ENCODE data around the gene GRIN3B. TPM values are rescaled to one million over a fixed set of nuclear protein-coding genes. Genes with fewer than 3 reads are reported as not detected.

The GRIN3B gene
- total RNA-seq, 1 donor from 2014 or later: 0.93 TPM

GRCh38 chr19:966485-967088, 33.6 kb upstream of the GRIN3B start:
- peaks cover 2% of the 10 kb centered on the region for H3K4me1 Mint-ChIP-seq (ENCODE audit: low read depth, unreplicated experiment)
- TF ChIP-seq, protein P1, sequence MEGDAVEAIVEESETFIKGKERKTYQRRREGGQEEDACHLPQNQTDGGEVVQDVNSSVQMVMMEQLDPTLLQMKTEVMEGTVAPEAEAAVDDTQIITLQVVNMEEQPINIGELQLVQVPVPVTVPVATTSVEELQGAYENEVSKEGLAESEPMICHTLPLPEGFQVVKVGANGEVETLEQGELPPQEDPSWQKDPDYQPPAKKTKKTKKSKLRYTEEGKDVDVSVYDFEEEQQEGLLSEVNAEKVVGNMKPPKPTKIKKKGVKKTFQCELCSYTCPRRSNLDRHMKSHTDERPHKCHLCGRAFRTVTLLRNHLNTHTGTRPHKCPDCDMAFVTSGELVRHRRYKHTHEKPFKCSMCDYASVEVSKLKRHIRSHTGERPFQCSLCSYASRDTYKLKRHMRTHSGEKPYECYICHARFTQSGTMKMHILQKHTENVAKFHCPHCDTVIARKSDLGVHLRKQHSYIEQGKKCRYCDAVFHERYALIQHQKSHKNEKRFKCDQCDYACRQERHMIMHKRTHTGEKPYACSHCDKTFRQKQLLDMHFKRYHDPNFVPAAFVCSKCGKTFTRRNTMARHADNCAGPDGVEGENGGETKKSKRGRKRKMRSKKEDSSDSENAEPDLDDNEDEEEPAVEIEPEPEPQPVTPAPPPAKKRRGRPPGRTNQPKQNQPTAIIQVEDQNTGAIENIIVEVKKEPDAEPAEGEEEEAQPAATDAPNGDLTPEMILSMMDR (IDR thresholded peaks at IDR 0.05; ENCODE audit: partially characterized antibody, unreplicated experiment): no peak
- H3K9me3 Mint-ChIP-seq (ENCODE audit: unreplicated experiment): peaks cover 11% of the 10 kb centered on the region
- no peak overlapping the region for H3K27ac Mint-ChIP-seq (ENCODE audit: unreplicated experiment)
- H3K36me3 Mint-ChIP-seq (ENCODE audit: unreplicated experiment): peaks cover 5% of the 10 kb centered on the region
- no peak overlapping the region for H3K4me3 Mint-ChIP-seq (ENCODE audit: unreplicated experiment)
- peaks cover 6% of the 10 kb centered on the region for H3K27me3 Mint-ChIP-seq (ENCODE audit: unreplicated experiment)
- no peak for DNase-seq

- H3K36me3 Mint-ChIP-seq (ENCODE audit: unreplicated experiment): no peaks in the 10 kb centered on the region
- peak; percentile 62 for DNase-seq
- no peak overlapping the region for H3K4me3 Mint-ChIP-seq (ENCODE audit: unreplicated experiment)
These were observed 29.5 kb upstream of the GRIN3B start for GRCh38 chr19:970695-971094.

DNA sequence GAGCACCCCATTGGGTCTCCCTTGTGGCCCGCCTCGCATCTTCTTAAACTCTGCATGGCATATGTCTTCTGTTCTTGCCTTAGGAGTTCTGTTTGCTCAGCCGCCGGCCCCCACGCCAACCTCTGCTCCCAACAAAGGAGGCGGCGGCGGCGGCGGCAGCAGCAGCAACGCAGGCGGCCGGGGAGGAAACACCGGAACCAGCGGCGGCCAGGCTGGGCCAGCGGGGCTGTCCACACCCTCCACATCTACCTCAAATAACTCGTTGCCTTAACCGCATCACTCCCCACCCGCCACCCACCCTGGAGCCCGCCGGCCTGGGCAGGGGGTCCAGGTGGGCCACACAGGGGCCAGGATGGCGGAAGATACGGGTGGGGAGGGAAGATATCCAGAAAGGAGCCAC, 28.4 kb upstream of the GRIN3B start:
- Mint-ChIP-seq H3K27ac (ENCODE audit: unreplicated experiment) (no peak overlapping the region), H3K9me3 (ENCODE audit: unreplicated experiment) (peaks cover 9% of the 10 kb centered on the region), H3K4me3 (ENCODE audit: unreplicated experiment) (no peak overlapping the region), H3K36me3 (ENCODE audit: unreplicated experiment) (no peaks in the 10 kb centered on the region), H3K4me1 (ENCODE audit: low read depth, unreplicated experiment) (peaks cover 4% of the 10 kb centered on the region), H3K27me3 (ENCODE audit: unreplicated experiment) (peaks cover 13% of the 10 kb centered on the region)
- TF ChIP-seq, protein P1 (IDR thresholded peaks at IDR 0.05; ENCODE audit: partially characterized antibody, unreplicated experiment): no peak
- no peak for DNase-seq

More at GRCh38 chr19:970695-971094, 29.5 kb upstream of the GRIN3B start:
- Mint-ChIP-seq H3K27ac (ENCODE audit: unreplicated experiment) (no peak overlapping the region), H3K4me1 (ENCODE audit: low read depth, unreplicated experiment) (peaks cover 2% of the 10 kb centered on the region), H3K27me3 (ENCODE audit: unreplicated experiment) (peaks cover 11% of the 10 kb centered on the region), H3K9me3 (ENCODE audit: unreplicated experiment) (peaks cover 9% of the 10 kb centered on the region)
- TF ChIP-seq, protein P1 (IDR thresholded peaks at IDR 0.05; ENCODE audit: partially characterized antibody, unreplicated experiment): peak; percentile 91

DNA sequence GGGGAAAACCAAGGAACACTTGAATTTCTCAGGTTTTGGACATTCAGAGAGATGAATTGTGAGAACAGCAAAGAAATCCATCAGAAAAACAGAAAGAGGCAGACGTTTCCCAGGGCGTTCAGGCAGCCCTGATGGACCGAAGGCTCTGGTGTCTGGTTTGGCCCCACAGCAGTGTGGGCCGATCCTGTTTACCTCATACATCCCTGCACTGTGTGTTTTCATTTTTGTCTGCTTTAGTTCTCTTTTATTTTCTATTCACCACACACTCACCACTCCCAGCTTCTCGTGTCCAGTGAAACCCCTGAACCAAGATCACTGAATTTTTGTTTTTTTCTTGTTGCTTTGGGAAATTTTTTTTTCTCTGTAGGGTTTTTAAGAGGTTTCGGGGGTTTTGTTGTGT, 27.9 kb upstream of the GRIN3B start:
- no peak overlapping the region for H3K27ac Mint-ChIP-seq (ENCODE audit: unreplicated experiment)
- DNase-seq: no peak
- TF ChIP-seq, protein P1 (IDR thresholded peaks at IDR 0.05; ENCODE audit: partially characterized antibody, unreplicated experiment): no peak

DNA sequence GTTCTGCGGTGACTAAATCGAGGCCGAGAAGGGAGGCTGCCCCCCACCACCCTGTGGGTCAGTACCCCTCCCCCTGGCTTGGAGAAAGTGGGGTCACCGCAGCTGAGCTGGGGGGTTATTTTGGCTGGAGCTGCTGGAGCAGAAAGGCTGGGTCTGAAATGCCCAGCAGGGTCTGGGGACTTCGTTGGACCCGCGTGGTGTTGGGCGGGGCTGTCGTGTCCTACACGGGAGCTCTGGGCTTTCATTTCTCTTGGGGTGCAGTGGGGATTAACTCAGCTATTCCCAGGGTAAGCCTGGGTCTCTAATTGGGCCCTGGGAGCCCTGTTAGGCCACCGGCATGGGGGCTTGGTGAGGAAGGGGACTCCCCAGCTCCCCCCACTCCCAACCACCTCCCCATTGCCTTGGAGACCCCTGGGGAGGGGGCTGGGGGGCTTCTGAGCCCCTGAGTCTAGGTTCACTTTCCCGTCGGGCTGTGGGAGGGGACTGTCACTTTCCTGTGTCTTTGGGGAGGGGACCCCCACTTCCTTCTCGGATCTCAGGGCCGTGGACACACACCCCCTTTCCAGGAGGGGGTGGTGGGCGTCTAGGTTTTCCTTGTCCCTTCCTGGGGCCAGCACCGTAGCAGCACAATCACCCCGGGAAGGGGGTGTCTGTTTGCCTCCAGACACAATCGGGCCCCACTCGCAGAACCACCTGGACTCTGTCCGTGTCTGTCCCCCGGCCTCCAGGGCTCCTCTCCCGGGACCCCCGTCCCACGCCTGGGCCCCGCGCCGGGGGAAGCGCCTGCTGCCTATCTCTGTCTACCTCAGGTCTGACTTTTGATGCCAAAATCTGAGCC, 26.3 kb upstream of the GRIN3B start:
- H3K4me3 Mint-ChIP-seq (ENCODE audit: unreplicated experiment): no peak overlapping the region
- H3K9me3 Mint-ChIP-seq (ENCODE audit: unreplicated experiment): peaks cover 9% of the 10 kb centered on the region
- no peaks in the 10 kb centered on the region for H3K36me3 Mint-ChIP-seq (ENCODE audit: unreplicated experiment)
- peak; percentile 29 for DNase-seq
- H3K4me1 Mint-ChIP-seq (ENCODE audit: low read depth, unreplicated experiment): peaks cover 4% of the 10 kb centered on the region
- TF ChIP-seq, protein P1 (IDR thresholded peaks at IDR 0.05; ENCODE audit: partially characterized antibody, unreplicated experiment): no peak
- no peak overlapping the region for H3K27ac Mint-ChIP-seq (ENCODE audit: unreplicated experiment)
- peaks cover 13% of the 10 kb centered on the region for H3K27me3 Mint-ChIP-seq (ENCODE audit: unreplicated experiment)

More for the DNA sequence above, 27.9 kb upstream of the GRIN3B start:
- peaks cover 13% of the 10 kb centered on the region for H3K27me3 Mint-ChIP-seq (ENCODE audit: unreplicated experiment)
- no peaks in the 10 kb centered on the region for H3K36me3 Mint-ChIP-seq (ENCODE audit: unreplicated experiment)
- no peak overlapping the region for H3K4me3 Mint-ChIP-seq (ENCODE audit: unreplicated experiment)
- peaks cover 4% of the 10 kb centered on the region for H3K4me1 Mint-ChIP-seq (ENCODE audit: low read depth, unreplicated experiment)
- H3K9me3 Mint-ChIP-seq (ENCODE audit: unreplicated experiment): peaks cover 9% of the 10 kb centered on the region

Data from glutamatergic neuron (in vitro differentiated cells).